Natural killer cell (primary cell): ENCODE measurements around the gene ATP11A. TPM values are rescaled to one million over a fixed set of nuclear protein-coding genes. Genes with fewer than 3 reads are reported as not detected.

Source experiments
- ATAC-seq, 3 donors: fragments of 150-1000 bp in 2 of 3; fragments of 200-7000 bp in 1 of 3; cut with Tn5 transposase; 1 replicate in 1 of 3; 2 replicates in 2 of 3; pipeline ENCODE4 v1.10.0; 2021; ENCODE audit warnings: mild to moderate bottlenecking in 2 of 3, moderate library complexity in 2 of 3
- DNase-seq, 2 donors: peaks; one replicate each; pipeline versions ENCODE4 v3.0.0 to v3.0.0-alpha.2; 2013 to 2021; ENCODE audit warnings: mixed read lengths in 1 of 2
- H3K27ac ChIP-seq: one replicate; pipeline ENCODE4 v1.5.1; 2013; ENCODE audit warnings: mild to moderate bottlenecking, low read length
- H3K27me3 ChIP-seq: one replicate; pipeline ENCODE4 v1.6.1; 2013; ENCODE audit warnings: low read length; ENCODE audit not compliant: control insufficient read depth, insufficient read depth
- H3K36me3 ChIP-seq: one replicate; pipeline ENCODE4 v1.6.1; 2013; ENCODE audit warnings: low read length; ENCODE audit not compliant: control insufficient read depth, insufficient read depth
- H3K4me1 ChIP-seq: one replicate; pipeline ENCODE4 v1.6.1; 2013; ENCODE audit warnings: low read length; ENCODE audit not compliant: control insufficient read depth, insufficient read depth
- H3K4me3 ChIP-seq: one replicate; pipeline ENCODE4 v1.5.1; 2013; ENCODE audit warnings: low read length
- H3K9me3 ChIP-seq: one replicate; pipeline ENCODE4 v1.6.1; 2013; ENCODE audit warnings: low read length; ENCODE audit not compliant: control insufficient read depth, insufficient read depth
- H3K27ac Mint-ChIP-seq, 2 donors: one replicate each; pipeline ENCODE4 v1.8.0; 2022; ENCODE audit warnings: mild to moderate bottlenecking in 2 of 2, mixed read lengths in 2 of 2, moderate library complexity in 1 of 2
- H3K27me3 Mint-ChIP-seq, 2 donors: one replicate each; pipeline ENCODE4 v1.8.0; 2022; ENCODE audit warnings: low read depth in 2 of 2, mixed read lengths in 2 of 2
- H3K36me3 Mint-ChIP-seq: one replicate; pipeline ENCODE4 v1.8.0; 2022; ENCODE audit warnings: mixed read lengths
- H3K4me1 Mint-ChIP-seq, 2 donors: one replicate each; pipeline ENCODE4 v1.8.0; 2022; ENCODE audit warnings: mixed read lengths in 2 of 2
- H3K4me3 Mint-ChIP-seq: one replicate; pipeline ENCODE4 v1.8.0; 2022; ENCODE audit warnings: mild to moderate bottlenecking, moderate library complexity, mixed read lengths
- H3K9me3 Mint-ChIP-seq, 2 donors: one replicate each; pipeline ENCODE4 v1.8.0; 2022; ENCODE audit warnings: mixed read lengths in 2 of 2
- CTCF ChIP-seq: fragments of 200-600 bp; IDR thresholded peaks from one replicate; pipeline ENCODE4 v1.8.0; 2022; ENCODE audit warnings: antibody characterized with exemption
- WGBS: methylation state at CpG from one replicate; pipeline ENCODE4 v1.1.7; 2013; ENCODE audit warnings: missing lambda C conversion rate; ENCODE audit not compliant: insufficient coverage; 5-methylcytosine and 5-hydroxymethylcytosine counted together
- intact Hi-C: fragments of 100-400 bp; cut with micrococcal nuclease; formaldehyde crosslinking; loops from one replicate; pipeline ENCODE4 v1.14.2; 2022
- total RNA-seq, 4 donors: library from RNA; stranded (reverse); fragments of 120-200 nt in 1 of 4; gene quantifications; one replicate each; pipeline versions ENCODE4 v1.2.3 to v1.2.4, GENCODE V29; 2013 to 2022

The ATP11A gene
- total RNA-seq, 3 donors from 2014 or later (not counting 1 experiment from before 2014, with no cell fraction given), result 47.1 to 68.6 (median 50.7) TPM

DNA sequence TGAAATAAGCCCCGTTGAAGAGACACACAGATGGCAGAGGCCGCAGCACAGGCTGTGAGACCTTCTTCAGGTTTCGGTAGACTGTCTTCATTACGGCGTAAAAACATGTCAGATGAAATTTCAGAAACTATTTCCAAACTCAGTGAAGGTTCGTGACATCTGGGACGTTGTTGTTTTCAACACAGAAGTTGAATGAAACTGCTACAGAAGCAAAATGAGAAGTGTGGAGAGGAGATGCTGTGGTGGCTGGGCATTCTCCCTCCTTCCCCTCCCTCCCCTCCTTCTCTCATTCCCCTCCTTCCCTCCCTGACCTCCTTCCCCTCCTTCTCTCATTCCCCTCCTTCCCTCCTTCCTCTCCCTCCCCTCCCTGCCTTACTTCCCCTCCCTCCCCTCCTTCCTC lies 113.6 kb downstream of the ATP11A start:
- no peaks in the 10 kb centered on the region for H3K27me3 ChIP-seq
- no peaks in the 10 kb centered on the region for H3K36me3 Mint-ChIP-seq
- no peak overlapping the region for H3K4me3 ChIP-seq
- H3K27me3 Mint-ChIP-seq, result no peaks in the 10 kb centered on the region
- 66% methylated on average over 7 of the region's 7 CpGs for WGBS
- no peak overlapping the region for H3K4me3 Mint-ChIP-seq
- no peaks in the 10 kb centered on the region for H3K4me1 Mint-ChIP-seq
- no peak for ATAC-seq
- intact Hi-C loops, result no loop called here
- no peak overlapping the region for H3K27ac ChIP-seq
- no peak for TF ChIP-seq CTCF
- H3K9me3 ChIP-seq, result no peaks in the 10 kb centered on the region
- H3K9me3 Mint-ChIP-seq, result no peaks in the 10 kb centered on the region
- H3K36me3 ChIP-seq, result no peaks in the 10 kb centered on the region
- H3K4me1 ChIP-seq, result no peaks in the 10 kb centered on the region
- no peak for DNase-seq
- H3K27ac Mint-ChIP-seq, result no peak overlapping the region

DNA sequence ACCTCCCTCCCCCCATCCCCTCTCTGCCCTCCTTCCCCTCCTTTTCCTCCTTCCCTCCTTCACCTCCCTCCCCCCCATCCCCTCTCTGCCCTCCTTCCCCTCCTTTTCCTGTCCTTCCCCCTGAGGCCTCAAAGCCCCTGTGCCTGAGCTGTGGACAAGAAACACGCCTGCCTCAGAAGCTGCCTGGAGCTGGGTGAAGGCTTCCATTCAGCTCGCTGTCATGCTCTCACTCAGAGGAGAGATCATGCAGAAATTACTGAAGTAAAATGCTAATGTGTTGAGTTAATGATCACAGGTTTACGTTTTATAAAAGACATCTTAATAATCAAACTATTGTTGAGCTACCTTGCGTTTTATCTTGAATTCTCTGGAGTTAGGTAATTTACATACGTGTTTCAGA lies 114.5 kb downstream of the ATP11A start:
- no peaks in the 10 kb centered on the region for H3K4me1 Mint-ChIP-seq
- no peaks in the 10 kb centered on the region for H3K36me3 Mint-ChIP-seq
- intact Hi-C loops, result no loop called here
- no peaks in the 10 kb centered on the region for H3K36me3 ChIP-seq
- no peaks in the 10 kb centered on the region for H3K4me1 ChIP-seq
- DNase-seq (no peak), ATAC-seq (no peak)
- no peaks in the 10 kb centered on the region for H3K27me3 ChIP-seq
- H3K9me3 Mint-ChIP-seq, result no peaks in the 10 kb centered on the region
- no peak overlapping the region for H3K27ac ChIP-seq
- H3K4me3 ChIP-seq, result no peak overlapping the region
- no peaks in the 10 kb centered on the region for H3K9me3 ChIP-seq
- H3K27ac Mint-ChIP-seq, result no peak overlapping the region
- H3K4me3 Mint-ChIP-seq, result no peak overlapping the region
- WGBS, result 82% methylated on average over 4 of the region's 5 CpGs
- TF ChIP-seq CTCF, result no peak
- H3K27me3 Mint-ChIP-seq, result no peaks in the 10 kb centered on the region

- TF ChIP-seq CTCF, result no peak
- Histone ChIP-seq H3K9me3 (no peaks in the 10 kb centered on the region), H3K27me3 (no peaks in the 10 kb centered on the region), H3K36me3 (peaks cover 2% of the 10 kb centered on the region), H3K4me1 (no peaks in the 10 kb centered on the region), H3K27ac (no peak overlapping the region), H3K4me3 (no peak overlapping the region)
- H3K36me3 Mint-ChIP-seq, result no peaks in the 10 kb centered on the region
- ATAC-seq (no peak), DNase-seq (no peak)
- intact Hi-C loops, result no loop called here
- 96% methylated on average over 36 of the region's 36 CpGs for WGBS
- H3K4me1 Mint-ChIP-seq, result no peaks in the 10 kb centered on the region
- H3K27me3 Mint-ChIP-seq, result no peaks in the 10 kb centered on the region
- H3K27ac Mint-ChIP-seq, result no peak overlapping the region
- H3K4me3 Mint-ChIP-seq, result no peak overlapping the region
- no peaks in the 10 kb centered on the region for H3K9me3 Mint-ChIP-seq
Measured at GRCh38 chr13:112806739-112807652, 117.2 kb downstream of the ATP11A start.
